Measurements from ENCODE around the gene ST6GAL1. TPM values are rescaled to one million over a fixed set of nuclear protein-coding genes. Genes with fewer than 3 reads are reported as not detected.

Gene ST6GAL1
- total and polyA plus RNA-seq, 2 of the 13 experiments (the other 11 are each of a cell fraction or from before 2014, with no cell fraction given): 79.9 to 164 TPM

DNA sequence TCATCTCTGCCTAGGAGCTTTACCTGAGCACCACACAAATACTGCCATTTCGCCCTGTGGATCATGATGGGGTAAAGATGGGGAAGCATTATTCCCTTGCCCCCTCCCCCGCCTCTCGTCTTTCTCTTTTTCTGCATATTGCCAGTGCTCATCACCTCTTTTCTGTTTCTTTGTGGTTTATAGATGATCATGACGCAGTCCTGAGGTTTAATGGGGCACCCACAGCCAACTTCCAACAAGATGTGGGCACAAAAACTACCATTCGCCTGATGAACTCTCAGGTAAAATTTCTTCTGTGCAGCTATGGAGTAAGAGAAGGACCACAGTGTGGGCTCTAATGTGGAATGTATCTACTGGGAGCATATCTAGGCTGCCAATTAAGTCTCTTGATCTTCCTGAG, 120.7 kb downstream of the ST6GAL1 start (continued):
- TF ChIP-seq SRY (CRISPR knock-in tag; IDR thresholded peaks at IDR 0.05) (no peak), HOXA9 (CRISPR knock-in tag; IDR thresholded peaks at IDR 0.05; ENCODE audit: borderline replicate concordance) (no peak), MTF1 (CRISPR knock-in tag; IDR thresholded peaks at IDR 0.05) (no peak), TBP (CRISPR knock-in tag; IDR thresholded peaks at IDR 0.05) (no peak), ATM (IDR thresholded peaks at IDR 0.05; ENCODE audit: borderline replicate concordance) (no peak), ZNF207 (IDR thresholded peaks at IDR 0.05; ENCODE audit: borderline replicate concordance) (no peak), SETDB1 (CRISPR knock-in tag; IDR thresholded peaks at IDR 0.05; ENCODE audit: borderline replicate concordance) (no peak), NFATC3 (CRISPR knock-in tag; IDR thresholded peaks at IDR 0.05) (no peak)
- TF ChIP-seq, protein P1, sequence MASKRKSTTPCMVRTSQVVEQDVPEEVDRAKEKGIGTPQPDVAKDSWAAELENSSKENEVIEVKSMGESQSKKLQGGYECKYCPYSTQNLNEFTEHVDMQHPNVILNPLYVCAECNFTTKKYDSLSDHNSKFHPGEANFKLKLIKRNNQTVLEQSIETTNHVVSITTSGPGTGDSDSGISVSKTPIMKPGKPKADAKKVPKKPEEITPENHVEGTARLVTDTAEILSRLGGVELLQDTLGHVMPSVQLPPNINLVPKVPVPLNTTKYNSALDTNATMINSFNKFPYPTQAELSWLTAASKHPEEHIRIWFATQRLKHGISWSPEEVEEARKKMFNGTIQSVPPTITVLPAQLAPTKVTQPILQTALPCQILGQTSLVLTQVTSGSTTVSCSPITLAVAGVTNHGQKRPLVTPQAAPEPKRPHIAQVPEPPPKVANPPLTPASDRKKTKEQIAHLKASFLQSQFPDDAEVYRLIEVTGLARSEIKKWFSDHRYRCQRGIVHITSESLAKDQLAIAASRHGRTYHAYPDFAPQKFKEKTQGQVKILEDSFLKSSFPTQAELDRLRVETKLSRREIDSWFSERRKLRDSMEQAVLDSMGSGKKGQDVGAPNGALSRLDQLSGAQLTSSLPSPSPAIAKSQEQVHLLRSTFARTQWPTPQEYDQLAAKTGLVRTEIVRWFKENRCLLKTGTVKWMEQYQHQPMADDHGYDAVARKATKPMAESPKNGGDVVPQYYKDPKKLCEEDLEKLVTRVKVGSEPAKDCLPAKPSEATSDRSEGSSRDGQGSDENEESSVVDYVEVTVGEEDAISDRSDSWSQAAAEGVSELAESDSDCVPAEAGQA (IDR thresholded peaks at IDR 0.05; ENCODE audit: low read depth): no peak
- TF ChIP-seq, protein P1 (CRISPR knock-in tag; IDR thresholded peaks at IDR 0.05; ENCODE audit: borderline replicate concordance): no peak
- TF ChIP-seq, protein P2, sequence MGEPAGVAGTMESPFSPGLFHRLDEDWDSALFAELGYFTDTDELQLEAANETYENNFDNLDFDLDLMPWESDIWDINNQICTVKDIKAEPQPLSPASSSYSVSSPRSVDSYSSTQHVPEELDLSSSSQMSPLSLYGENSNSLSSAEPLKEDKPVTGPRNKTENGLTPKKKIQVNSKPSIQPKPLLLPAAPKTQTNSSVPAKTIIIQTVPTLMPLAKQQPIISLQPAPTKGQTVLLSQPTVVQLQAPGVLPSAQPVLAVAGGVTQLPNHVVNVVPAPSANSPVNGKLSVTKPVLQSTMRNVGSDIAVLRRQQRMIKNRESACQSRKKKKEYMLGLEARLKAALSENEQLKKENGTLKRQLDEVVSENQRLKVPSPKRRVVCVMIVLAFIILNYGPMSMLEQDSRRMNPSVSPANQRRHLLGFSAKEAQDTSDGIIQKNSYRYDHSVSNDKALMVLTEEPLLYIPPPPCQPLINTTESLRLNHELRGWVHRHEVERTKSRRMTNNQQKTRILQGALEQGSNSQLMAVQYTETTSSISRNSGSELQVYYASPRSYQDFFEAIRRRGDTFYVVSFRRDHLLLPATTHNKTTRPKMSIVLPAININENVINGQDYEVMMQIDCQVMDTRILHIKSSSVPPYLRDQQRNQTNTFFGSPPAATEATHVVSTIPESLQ (CRISPR knock-in tag; conservative IDR thresholded peaks at IDR 0.05): no peak
- TF ChIP-seq, protein P3, sequence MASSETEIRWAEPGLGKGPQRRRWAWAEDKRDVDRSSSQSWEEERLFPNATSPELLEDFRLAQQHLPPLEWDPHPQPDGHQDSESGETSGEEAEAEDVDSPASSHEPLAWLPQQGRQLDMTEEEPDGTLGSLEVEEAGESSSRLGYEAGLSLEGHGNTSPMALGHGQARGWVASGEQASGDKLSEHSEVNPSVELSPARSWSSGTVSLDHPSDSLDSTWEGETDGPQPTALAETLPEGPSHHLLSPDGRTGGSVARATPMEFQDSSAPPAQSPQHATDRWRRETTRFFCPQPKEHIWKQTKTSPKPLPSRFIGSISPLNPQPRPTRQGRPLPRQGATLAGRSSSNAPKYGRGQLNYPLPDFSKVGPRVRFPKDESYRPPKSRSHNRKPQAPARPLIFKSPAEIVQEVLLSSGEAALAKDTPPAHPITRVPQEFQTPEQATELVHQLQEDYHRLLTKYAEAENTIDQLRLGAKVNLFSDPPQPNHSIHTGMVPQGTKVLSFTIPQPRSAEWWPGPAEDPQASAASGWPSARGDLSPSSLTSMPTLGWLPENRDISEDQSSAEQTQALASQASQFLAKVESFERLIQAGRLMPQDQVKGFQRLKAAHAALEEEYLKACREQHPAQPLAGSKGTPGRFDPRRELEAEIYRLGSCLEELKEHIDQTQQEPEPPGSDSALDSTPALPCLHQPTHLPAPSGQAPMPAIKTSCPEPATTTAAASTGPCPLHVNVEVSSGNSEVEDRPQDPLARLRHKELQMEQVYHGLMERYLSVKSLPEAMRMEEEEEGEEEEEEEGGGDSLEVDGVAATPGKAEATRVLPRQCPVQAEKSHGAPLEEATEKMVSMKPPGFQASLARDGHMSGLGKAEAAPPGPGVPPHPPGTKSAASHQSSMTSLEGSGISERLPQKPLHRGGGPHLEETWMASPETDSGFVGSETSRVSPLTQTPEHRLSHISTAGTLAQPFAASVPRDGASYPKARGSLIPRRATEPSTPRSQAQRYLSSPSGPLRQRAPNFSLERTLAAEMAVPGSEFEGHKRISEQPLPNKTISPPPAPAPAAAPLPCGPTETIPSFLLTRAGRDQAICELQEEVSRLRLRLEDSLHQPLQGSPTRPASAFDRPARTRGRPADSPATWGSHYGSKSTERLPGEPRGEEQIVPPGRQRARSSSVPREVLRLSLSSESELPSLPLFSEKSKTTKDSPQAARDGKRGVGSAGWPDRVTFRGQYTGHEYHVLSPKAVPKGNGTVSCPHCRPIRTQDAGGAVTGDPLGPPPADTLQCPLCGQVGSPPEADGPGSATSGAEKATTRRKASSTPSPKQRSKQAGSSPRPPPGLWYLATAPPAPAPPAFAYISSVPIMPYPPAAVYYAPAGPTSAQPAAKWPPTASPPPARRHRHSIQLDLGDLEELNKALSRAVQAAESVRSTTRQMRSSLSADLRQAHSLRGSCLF (CRISPR knock-in tag; IDR thresholded peaks at IDR 0.05; ENCODE audit: borderline replicate concordance): no peak
- TF ChIP-seq, protein P4, sequence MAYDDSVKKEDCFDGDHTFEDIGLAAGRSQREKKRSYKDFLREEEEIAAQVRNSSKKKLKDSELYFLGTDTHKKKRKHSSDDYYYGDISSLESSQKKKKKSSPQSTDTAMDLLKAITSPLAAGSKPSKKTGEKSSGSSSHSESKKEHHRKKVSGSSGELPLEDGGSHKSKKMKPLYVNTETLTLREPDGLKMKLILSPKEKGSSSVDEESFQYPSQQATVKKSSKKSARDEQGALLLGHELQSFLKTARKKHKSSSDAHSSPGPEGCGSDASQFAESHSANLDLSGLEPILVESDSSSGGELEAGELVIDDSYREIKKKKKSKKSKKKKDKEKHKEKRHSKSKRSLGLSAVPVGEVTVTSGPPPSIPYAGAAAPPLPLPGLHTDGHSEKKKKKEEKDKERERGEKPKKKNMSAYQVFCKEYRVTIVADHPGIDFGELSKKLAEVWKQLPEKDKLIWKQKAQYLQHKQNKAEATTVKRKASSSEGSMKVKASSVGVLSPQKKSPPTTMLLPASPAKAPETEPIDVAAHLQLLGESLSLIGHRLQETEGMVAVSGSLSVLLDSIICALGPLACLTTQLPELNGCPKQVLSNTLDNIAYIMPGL (CRISPR knock-in tag; IDR thresholded peaks at IDR 0.05; ENCODE audit: borderline replicate concordance in 1 of 2, low read depth in 1 of 2): no peak

Measured in HepG2 (cell line).